ENCODE data around the gene CASP6. TPM values are rescaled to one million over a fixed set of nuclear protein-coding genes. Genes with fewer than 3 reads are reported as not detected.

The CASP6 gene
- total RNA-seq, 4 donors from 2014 or later = 11.2 to 20.0 (median 15.6) TPM

GRCh38 chr4:109665783-109666485 lies 37.3 kb downstream of the CASP6 start:
- no peak for ATAC-seq
- TF ChIP-seq POLR2AphosphoS5 (IDR thresholded peaks at IDR 0.05) = no peak
- no peak overlapping the region for H3K27ac ChIP-seq
- H3K4me1 ChIP-seq = no peaks in the 10 kb centered on the region
- WGBS, 2 donors (ENCODE audit: low coverage in 1 of 2) = 53 to 63% methylated on average over 3 to 4 of the region's 5 CpGs
- H3K9me3 ChIP-seq = no peaks in the 10 kb centered on the region
- no peaks in the 10 kb centered on the region for H3K36me3 ChIP-seq
- no peaks in the 10 kb centered on the region for H3K27me3 ChIP-seq
- H3K4me3 ChIP-seq = no peak overlapping the region

DNA sequence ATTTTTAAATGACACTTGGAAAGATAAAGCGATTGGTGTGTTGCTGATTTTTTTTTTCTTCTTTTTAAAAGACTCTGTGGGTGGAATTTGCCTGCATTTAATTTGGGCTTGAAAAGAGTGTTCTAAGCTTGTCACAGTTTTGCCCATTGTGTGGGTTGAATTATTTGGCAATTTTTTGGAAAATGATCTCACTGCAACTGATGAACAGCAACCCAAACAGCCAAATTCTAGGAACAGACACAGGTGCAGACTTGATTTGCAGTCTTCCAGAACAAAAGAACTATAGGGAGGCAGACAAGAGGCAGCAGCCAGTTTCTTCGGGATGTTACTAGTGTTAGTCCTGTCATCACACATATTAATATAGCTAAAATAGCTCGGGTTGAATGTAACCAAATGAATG lies 40.5 kb downstream of the CASP6 start:
- no peaks in the 10 kb centered on the region for H3K4me1 ChIP-seq
- H3K9me3 ChIP-seq = no peaks in the 10 kb centered on the region
- no peak overlapping the region for H3K4me3 ChIP-seq
- H3K27ac ChIP-seq = no peak overlapping the region
- no peaks in the 10 kb centered on the region for H3K36me3 ChIP-seq
- ATAC-seq = no peak
- H3K27me3 ChIP-seq = no peaks in the 10 kb centered on the region
- 37 to 46% methylated on average over 3 of the region's 3 CpGs for WGBS, 2 donors (ENCODE audit: low coverage in 1 of 2)
- TF ChIP-seq CTCF (IDR thresholded peaks at IDR 0.05) (no peak), POLR2A (IDR thresholded peaks at IDR 0.05) (no peak), EP300 (IDR thresholded peaks at IDR 0.05) (no peak), POLR2AphosphoS5 (IDR thresholded peaks at IDR 0.05) (no peak)

DNA sequence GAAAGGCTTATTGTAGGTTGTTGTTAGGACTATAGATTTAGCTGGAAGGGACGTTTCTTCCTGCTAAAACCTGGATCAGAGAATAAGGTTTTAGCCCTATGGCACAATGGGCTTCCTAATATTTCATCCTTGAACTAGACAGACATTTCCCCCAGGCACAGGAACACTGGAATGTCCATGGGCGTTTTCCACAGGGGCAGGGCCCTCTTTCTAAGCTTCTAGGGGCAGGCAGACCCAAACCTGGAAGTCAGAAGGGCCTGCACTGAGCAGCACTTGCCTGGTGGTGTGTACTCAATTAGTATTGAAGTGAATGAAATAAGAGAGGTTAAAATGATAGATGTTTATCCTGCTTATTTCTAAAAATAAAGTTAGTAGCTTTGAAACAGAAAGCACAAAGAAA lies 41.1 kb downstream of the CASP6 start:
- Histone ChIP-seq H3K9me3 (no peaks in the 10 kb centered on the region), H3K4me1 (no peaks in the 10 kb centered on the region), H3K36me3 (no peaks in the 10 kb centered on the region), H3K27me3 (no peaks in the 10 kb centered on the region), H3K4me3 (no peak overlapping the region), H3K27ac (no peak overlapping the region)
- 60 to 86% methylated on average over 1 of the region's 2 CpGs for WGBS, 2 donors (ENCODE audit: low coverage in 1 of 2)
- no peak for ATAC-seq
- TF ChIP-seq POLR2AphosphoS5 (IDR thresholded peaks at IDR 0.05) = no peak
- no peak for TF ChIP-seq CTCF (IDR thresholded peaks at IDR 0.05)
- no peak for TF ChIP-seq EP300 (IDR thresholded peaks at IDR 0.05)
- TF ChIP-seq POLR2A (IDR thresholded peaks at IDR 0.05) = no peak

- Histone ChIP-seq H3K27me3 (no peaks in the 10 kb centered on the region), H3K4me3 (no peak overlapping the region), H3K9me3 (no peaks in the 10 kb centered on the region), H3K36me3 (no peaks in the 10 kb centered on the region), H3K27ac (no peak overlapping the region), H3K4me1 (no peaks in the 10 kb centered on the region)
- no peak for ATAC-seq
- 75 to 84% methylated on average over 3 of the region's 6 CpGs for WGBS, 2 donors (ENCODE audit: low coverage in 1 of 2)
- TF ChIP-seq EP300 (IDR thresholded peaks at IDR 0.05) (no peak), POLR2AphosphoS5 (IDR thresholded peaks at IDR 0.05) (no peak), POLR2A (IDR thresholded peaks at IDR 0.05) (no peak), CTCF (IDR thresholded peaks at IDR 0.05) (no peak)
These were observed 44.3 kb downstream of the CASP6 start for GRCh38 chr4:109658871-109659410.

GRCh38 chr4:109657854-109658418 lies 45.3 kb downstream of the CASP6 start:
- Histone ChIP-seq H3K4me1 (no peaks in the 10 kb centered on the region), H3K27me3 (no peaks in the 10 kb centered on the region), H3K4me3 (no peak overlapping the region), H3K9me3 (peaks cover 0 to 6% (median 0%) of the 10 kb centered on the region in 3 donors), H3K36me3 (peaks cover 0 to under 1% of the 10 kb centered on the region in 2 donors), H3K27ac (no peak overlapping the region)
- WGBS, 2 donors (ENCODE audit: low coverage in 1 of 2) = 94% methylated on average over 9 of the region's 9 CpGs
- ATAC-seq = no peak
- no peak for TF ChIP-seq POLR2A (IDR thresholded peaks at IDR 0.05)
- no peak for TF ChIP-seq CTCF (IDR thresholded peaks at IDR 0.05)
- TF ChIP-seq EP300 (IDR thresholded peaks at IDR 0.05) = no peak
- TF ChIP-seq POLR2AphosphoS5 (IDR thresholded peaks at IDR 0.05) = no peak
